ENCODE data around the gene ANKRD33B.
"Not testable (repeated sequence)": the region's sequence is repeated elsewhere in the genome, so short reads cannot be mapped to it uniquely, and the experiment has no call there.

The ANKRD33B gene

DNA sequence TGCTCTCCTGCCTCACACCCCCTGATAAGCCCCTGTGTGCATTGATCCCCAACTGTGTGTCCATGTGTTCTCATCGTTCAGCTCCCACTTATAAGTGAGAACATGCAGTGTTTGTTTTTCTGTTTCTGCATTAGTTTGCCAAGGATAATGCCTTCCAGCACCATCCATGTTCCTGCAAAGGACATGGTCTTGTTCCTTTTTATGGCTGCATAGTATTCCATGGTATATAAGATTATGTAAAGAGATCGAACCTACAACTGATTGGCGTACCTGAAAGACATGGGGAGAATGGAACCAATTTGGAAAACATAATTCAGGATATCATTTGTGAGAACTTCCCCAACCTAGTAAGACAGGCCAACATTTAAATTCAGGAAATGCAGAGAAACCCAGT lies 32.4 kb downstream of the ANKRD33B start:
- no peak for DNase-seq

DNA sequence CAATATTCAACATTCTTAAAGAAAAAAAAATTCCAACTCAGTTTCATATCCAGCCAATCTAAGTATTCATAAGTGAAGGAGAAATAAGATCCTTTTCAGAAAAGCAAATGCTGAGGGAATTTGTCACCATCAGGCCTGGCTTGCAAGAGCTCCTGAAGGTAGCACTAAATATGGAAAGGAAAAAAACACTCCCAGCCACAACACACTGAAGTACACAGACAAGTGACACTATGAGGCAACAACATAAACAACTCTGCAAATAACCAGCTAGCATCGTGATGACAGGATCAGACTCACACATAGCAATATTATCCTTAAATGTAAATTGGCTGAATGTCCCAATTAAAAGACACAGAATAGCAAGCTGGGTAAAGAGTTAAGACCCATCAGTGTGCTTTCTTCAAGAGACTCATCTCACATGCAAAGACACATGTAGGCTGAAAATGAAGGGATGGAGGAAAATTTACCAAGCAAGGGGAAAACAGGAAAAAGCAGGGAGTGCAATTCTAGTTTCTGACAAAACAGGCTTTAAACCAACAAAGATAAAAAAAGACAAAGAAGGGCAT lies 33.1 kb downstream of the ANKRD33B start:
- no peak for DNase-seq

DNA sequence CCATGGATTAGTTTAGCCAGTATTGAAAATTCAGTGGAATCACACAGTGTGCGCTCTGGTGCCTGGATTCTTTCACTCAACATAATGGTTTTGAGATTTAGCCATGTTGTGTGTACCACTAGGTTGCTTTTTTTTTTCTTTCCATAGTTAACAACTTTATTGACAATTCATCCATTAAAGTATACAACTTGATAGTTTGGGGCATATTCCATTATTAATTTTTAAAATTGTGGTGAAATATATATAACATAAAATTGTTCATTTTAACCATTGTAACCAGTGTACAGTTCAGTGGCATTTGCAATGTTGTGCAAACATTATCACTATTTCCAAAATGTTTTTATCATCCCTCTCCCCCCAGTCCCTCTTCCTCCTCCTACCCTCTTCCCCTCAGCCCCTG lies 35.2 kb downstream of the ANKRD33B start:
- no peak for DNase-seq

DNA sequence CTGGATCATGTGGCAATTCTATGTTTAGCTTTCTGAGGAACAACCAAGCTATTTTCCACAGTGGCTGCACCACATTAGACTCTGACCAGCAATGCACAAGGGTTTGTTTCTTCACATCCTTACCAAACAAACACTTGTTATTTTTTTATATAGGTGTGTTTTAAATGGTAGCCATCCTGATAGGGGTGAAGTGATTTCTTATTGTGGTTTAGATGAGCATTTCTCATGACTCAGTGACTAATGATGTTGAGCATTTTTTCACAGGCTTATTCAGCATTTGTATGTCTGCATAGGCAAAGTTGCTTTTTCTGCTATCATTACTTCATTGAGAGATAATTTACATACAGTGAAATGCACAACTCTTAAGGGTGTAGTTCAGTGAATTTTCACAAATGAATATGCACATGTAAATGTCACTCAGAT lies 36.0 kb downstream of the ANKRD33B start:
- no peak for DNase-seq

DNA sequence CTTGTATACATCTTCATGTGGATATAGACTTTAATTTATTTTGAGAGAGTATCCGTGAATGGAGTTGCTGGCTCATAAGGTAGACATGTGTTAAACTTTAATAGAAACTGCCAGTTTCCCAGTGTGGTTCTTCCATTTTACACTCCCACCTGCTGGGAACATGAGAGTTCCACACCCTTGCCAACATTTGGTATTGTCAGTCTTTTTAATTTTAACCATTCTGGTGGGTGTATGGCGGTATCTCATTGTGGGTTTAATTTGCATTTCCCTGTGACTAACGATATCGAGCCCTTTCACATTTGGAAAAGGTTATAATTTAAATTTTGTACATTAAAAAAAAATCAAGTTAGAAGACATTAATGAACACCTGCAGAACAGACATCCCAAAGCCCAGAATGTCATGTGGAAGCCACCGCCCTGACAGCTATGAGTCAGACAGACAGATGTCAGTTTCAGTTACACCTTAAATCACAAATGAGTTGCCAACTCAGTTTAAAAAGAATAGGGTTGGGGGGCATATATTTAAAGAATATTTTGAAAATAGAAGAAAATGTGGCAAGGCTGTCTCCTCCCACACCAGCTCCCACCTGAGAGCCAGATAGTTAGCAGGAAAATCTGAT lies 36.9 kb downstream of the ANKRD33B start:
- no peak for DNase-seq

- DNase-seq, result peak; percentile 90
Measured at GRCh38 chr5:10601246-10602030, 37.6 kb downstream of the ANKRD33B start.

DNA sequence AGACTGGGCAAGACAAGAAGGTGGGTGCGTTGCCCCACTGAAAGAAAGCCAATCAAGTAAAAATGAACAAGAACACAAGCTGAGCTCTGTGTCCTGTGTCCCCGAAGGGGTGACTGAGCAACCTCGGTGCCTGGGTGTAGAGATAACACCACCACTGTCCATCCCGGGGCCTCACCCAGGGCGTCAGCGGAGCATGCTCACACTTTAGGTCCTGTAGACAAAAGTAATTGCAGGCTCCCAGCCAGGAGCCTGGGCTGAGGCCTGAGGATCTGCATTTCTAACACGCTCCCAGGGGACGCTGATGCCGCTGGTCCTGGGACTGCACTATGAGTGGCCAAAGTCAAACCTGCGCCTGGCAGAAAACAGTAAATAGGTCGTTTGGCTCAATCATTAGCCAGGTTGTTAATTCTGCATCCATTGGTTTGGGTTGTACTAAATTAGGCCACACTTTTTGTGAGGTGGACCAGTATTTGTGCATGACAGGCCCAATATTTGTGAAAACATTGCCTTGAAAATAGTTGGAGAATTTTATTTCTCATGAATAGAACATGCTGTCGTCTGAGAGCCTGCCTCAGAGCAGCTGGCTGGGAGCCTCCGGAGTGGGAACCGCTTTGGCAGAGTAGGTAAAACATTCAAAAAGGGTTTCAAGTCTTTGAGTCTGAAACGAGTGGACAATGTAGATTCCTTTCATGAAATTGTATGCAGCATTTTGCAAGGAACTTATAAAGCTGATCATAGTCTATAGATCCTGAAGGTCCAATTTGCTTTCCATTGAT lies 38.3 kb downstream of the ANKRD33B start:
- no peak for DNase-seq

- DNase-seq, result no peak
Measured at GRCh38 chr5:10604975-10605374, 41.1 kb downstream of the ANKRD33B start.

- not testable (repeated sequence) for DNase-seq
Measured at GRCh38 chr5:10606632-10607022, 42.8 kb downstream of the ANKRD33B start.

GRCh38 chr5:10607023-10607665 lies 43.3 kb downstream of the ANKRD33B start:
- no peak for DNase-seq

GRCh38 chr5:10607666-10608073 lies 43.8 kb downstream of the ANKRD33B start:
- no peak for DNase-seq

DNA sequence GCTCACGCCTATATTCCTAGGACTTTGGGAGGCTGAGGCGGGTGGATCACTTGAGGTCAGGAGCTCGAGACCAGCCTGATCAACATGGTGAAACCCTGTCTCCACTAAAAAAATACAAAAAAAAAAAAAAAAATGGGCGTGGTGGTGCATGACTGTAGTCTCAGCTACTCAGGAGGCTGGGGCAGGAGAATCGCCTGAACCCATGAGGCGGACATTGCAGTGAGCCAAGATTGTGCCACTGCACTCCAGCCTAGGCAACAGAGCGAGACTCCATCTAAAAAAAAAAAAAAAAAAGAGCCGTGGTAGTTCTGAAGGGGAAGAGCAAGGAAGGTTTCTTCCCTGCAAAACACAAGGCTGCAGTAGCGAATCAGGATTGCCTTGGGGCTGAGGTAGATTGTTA lies 44.2 kb downstream of the ANKRD33B start:
- DNase-seq, result not testable (repeated sequence)

DNA sequence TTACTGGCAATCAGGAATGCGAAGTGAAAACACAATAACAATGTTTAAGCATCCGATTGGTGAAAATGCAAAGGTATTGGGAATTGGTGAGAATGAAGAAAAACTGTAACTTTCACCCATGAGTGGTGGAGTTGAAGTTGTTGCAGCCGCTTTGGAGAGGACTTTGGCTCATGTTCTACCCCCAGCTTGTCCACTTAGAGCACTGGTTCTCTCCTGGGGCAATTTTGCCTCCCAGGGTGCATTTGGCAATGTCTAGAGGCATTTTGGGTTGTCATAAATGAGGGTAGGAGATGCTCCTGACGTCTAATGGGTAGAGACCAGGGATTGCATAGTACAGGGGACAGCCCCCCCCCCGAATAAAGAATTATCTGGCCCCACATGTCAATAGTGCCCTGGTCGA lies 46.2 kb downstream of the ANKRD33B start:
- DNase-seq, result no peak

GRCh38 chr5:10611290-10611689 lies 47.4 kb downstream of the ANKRD33B start:
- no peak for DNase-seq

GRCh38 chr5:10612251-10612650 lies 48.4 kb downstream of the ANKRD33B start:
- no peak for DNase-seq

GRCh38 chr5:10615693-10616092 lies 51.8 kb downstream of the ANKRD33B start:
- no peak for DNase-seq

GRCh38 chr5:10617103-10617502 lies 53.2 kb downstream of the ANKRD33B start:
- DNase-seq, result no peak

DNA sequence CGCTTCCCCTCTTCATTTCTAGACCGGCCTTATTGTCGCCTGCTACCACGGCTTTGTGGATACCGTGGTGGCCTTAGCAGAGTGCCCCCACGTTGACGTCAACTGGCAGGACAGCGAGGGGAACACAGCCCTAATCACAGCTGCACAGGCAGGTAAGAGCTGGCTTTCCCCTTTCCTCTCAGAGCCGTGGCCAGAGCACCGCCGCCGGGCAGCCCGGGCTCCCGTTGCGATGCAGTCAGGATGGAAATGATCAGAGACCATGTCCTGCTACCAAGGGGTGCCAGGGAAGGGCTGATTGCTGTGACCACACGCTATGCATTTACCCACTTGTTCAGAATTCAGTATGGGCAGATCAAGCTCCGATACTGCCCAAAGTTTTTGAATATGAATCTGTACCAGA lies 54.4 kb downstream of the ANKRD33B start:
- no peak for DNase-seq

GRCh38 chr5:10619649-10620048 lies 55.8 kb downstream of the ANKRD33B start:
- no peak for DNase-seq

DNA sequence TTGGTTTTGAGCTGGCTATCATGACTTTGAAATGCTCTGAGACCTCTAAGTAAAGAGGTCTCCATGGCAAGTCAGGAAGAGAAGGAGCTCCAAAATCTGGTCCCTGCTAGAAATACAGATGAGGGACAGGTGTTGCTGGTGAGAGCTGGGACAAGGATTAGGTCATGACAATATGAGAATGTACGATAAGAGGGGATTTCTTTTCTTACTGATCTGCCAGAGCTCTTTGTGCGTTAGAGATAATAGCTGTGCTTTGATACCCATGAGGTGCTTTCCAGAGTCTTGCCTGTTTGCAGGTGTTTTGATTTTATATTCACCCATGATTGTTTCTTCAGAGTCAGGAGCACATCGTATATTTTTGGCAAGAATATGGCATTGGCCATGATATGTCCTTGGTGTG lies 56.5 kb downstream of the ANKRD33B start:
- DNase-seq, result no peak

DNA sequence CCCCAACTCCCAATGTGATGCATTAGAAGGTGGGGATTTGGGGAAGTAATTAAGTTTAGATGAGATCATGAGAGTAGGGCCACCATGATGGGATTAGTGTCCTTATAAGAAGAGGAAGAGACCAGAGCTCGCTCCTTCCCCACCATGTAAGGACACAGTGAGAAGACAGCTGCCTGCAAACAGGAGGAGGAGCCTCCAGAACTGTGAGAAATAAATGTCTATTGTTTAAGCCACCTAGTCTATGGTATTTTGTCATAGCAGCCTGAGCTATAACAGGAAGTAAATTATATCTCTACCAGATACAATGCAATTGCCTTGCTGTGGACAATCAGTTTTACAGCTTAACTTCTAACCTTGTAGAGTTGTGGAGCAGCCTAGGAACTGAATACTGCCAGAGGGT lies 58.0 kb downstream of the ANKRD33B start:
- no peak for DNase-seq

GRCh38 chr5:10622810-10623209 lies 58.9 kb downstream of the ANKRD33B start:
- DNase-seq, result no peak

GRCh38 chr5:10623305-10623910 lies 59.5 kb downstream of the ANKRD33B start:
- no peak for DNase-seq

All from NCI-H1048 (cell line).